ENCODE results near the gene COX20. TPM values are rescaled to one million over a fixed set of nuclear protein-coding genes. Genes with fewer than 3 reads are reported as not detected.

COX20 gene, protein sequence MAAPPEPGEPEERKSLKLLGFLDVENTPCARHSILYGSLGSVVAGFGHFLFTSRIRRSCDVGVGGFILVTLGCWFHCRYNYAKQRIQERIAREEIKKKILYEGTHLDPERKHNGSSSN
- total RNA-seq (2016; rRNA removed; fragmentation: Illumina TruSeq; extraction: Trizol): 95.8 and 110 TPM in 2 replicates
- 122 and 124 TPM in 2 replicates for total RNA-seq (2016; cell fraction: cytosol; rRNA removed; fragmentation: Illumina TruSeq; extraction: Trizol; ENCODE audit: low read depth)
- 90.4 and 108 TPM in 2 replicates for total RNA-seq (2016; cell fraction: insoluble cytoplasmic fraction; rRNA removed; fragmentation: Illumina TruSeq; extraction: Trizol)
- total RNA-seq (2016; cell fraction: membrane; rRNA removed; fragmentation: Illumina TruSeq; extraction: Trizol): 155 and 158 TPM in 2 replicates
- total RNA-seq (2016; cell fraction: nucleus; rRNA removed; fragmentation: Illumina TruSeq; extraction: Trizol): 33.7 and 46.6 TPM in 2 replicates
- 24.3 and 34.4 TPM in 2 replicates for polyA plus RNA-seq (2011; rRNA removed)
- polyA plus RNA-seq (2011; cell fraction: cytosol; rRNA removed): 18.9 and 30.5 TPM in 2 replicates
- polyA plus RNA-seq (2011; cell fraction: nucleus; rRNA removed): 16.5 and 23.4 TPM in 2 replicates
- 51.2 and 83.5 TPM in 2 replicates for polyA plus RNA-seq (2012)
- polyA plus RNA-seq (2016; cell fraction: cytosol; fragmentation: Illumina TruSeq; extraction: Trizol; ENCODE audit: low read depth): 262 and 273 TPM in 2 replicates
- polyA plus RNA-seq (2016; cell fraction: insoluble cytoplasmic fraction; fragmentation: Illumina TruSeq; extraction: Trizol; ENCODE audit: low read depth): 173 and 179 TPM in 2 replicates
- 249 and 251 TPM in 2 replicates for polyA plus RNA-seq (2016; cell fraction: membrane; fragmentation: Illumina TruSeq; extraction: Trizol; ENCODE audit: low read depth)
- polyA plus RNA-seq (2016; cell fraction: nucleus; fragmentation: Illumina TruSeq; extraction: Trizol; ENCODE audit: insufficient read depth, low read depth): 103 and 109 TPM in 2 replicates
- 5.2 and 10.0 TPM in 2 replicates for polyA minus RNA-seq (2011; rRNA and poly(A)+ RNA removed; ENCODE audit: low replicate concordance)
- 8.2 and 13.3 TPM in 2 replicates for polyA minus RNA-seq (2011; cell fraction: cytosol; rRNA and poly(A)+ RNA removed)
- 49.2 and 55.6 TPM in 2 replicates for polyA minus RNA-seq (2011; cell fraction: nucleus; rRNA and poly(A)+ RNA removed)
- Bru-seq, nascent RNA: percentile 98 among the genes with signal in this experiment
- BruChase-seq, experiment 1, labeled RNA remaining after a 6-hour chase: percentile 94 among the genes with signal in this experiment
- percentile 92 among the genes with signal in this experiment for BruChase-seq, experiment 2, labeled RNA remaining after a 2-hour chase
- long read RNA-seq, experiment 1, transcript COX20-202 (3 exons, 1,005 nt): minor isoform, 33 of 197 reads
- long read RNA-seq, experiment 1, transcript COX20-203 (4 exons, 2,631 nt): major isoform, 143 of 197 reads
- long read RNA-seq, experiment 1, transcript COX20-205 (4 exons, 2,290 nt): minor isoform, 10 of 197 reads
- long read RNA-seq, experiment 1, partial matches to known transcripts: 3 of 197 reads
- long read RNA-seq, experiment 1, other reads (novel, unspliced or antisense): 6 of 197 reads
- long read RNA-seq, experiment 2, transcript COX20-202 (3 exons, 1,005 nt): minor isoform, 22 of 196 reads
- long read RNA-seq, experiment 2, transcript COX20-203 (4 exons, 2,631 nt): major isoform, 123 of 196 reads
- long read RNA-seq, experiment 2, partial matches to known transcripts: 3 of 196 reads
- long read RNA-seq, experiment 2, other reads (novel, unspliced or antisense): 44 of 196 reads

DNA sequence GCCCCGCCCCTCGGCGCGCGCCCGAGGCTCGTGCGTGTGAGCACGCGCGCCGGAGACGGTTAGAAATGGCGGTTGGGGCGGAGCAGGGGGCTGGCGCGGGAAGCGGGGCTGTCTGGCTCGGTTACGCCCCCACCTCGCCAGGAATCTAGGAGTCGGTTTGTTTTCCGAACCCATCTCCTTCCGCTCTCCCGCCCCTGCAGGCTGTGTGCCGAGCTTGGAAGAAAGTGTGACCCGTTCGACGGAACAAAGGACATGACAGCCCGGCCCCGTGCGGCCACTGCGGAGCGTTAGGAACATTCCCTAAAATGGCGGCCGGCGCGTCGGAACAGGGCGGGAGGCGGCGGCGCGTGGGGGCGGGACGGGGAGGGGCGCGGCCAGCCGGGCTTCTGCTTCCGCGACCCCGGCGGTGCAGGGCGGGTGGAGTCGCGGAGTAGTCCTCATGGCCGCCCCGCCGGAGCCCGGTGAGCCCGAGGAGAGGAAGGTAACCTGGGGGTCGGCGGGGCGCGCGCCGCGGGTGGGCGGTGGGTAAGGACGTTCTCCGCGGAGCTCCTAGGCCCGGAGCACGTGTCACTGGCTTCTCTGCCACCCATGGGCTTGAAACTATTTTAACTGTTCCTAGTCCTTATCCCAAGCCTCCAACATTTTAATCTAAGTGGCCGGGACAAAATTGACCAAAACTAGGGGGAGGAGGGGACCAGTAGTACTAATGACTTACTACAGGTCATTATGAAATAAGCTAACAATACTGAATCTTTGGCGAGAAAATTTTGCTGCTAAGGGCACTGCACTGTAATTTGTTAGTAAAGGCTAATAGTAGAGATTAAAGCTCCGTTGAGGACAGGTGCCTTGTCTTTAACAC lies at the start of gene COX20:
Gene COX20, plus strand, starts transcription at position 383 of the 859 bp plus-strand sequence. Its CDS starts 57 bp downstream, at position 440.
- FAIRE-seq (no peak), ATAC-seq (peak; percentile 75), DNase-seq (ENCODE audit: low spot score) (peak; percentile 88)
- Histone ChIP-seq H3K36me3 (replicated peaks in 1 of 2; ENCODE audit: control insufficient read depth in 1 of 2, insufficient read depth in 2 of 2, low read length in 2 of 2) (no peaks in the 10 kb centered on the region; a peak in 3 of 5 replicates), H3K4me3 (replicated peaks in 1 of 3; ENCODE audit: insufficient read depth in 1 of 3, low read depth in 2 of 3, low read length in 3 of 3) (peak within 1 kb of the TSS; percentile 73 to 98 (median 89)), H3K9ac (ENCODE audit: insufficient read depth, low read depth, low read length) (peak within 1 kb of the TSS; percentile 97), H3K4me1 (ENCODE audit: insufficient read depth, low read length) (peaks cover 71% of the 10 kb centered on the region), H3K9me3 (ENCODE audit: low read length) (no peaks in the 10 kb centered on the region), H3K4me2 (ENCODE audit: low read depth, low read length) (peak within 1 kb of the TSS; percentile 97), H3K27ac (ENCODE audit: extremely low read length, insufficient read depth, low read length) (peak within 1 kb of the TSS; percentile 100), H3K27me3 (ENCODE audit: control insufficient read depth in 1 of 2, insufficient read depth in 2 of 2, low read length in 2 of 2) (no peaks in the 10 kb centered on the region; a peak in 1 of 5 replicates), H2AFZ (ENCODE audit: low read length) (no peak within 1 kb of the TSS), H4K20me1 (ENCODE audit: insufficient read depth, low read length) (peaks cover 31% of the 10 kb centered on the region), H3K79me2 (ENCODE audit: insufficient read depth, low read length) (peaks cover 48% of the 10 kb centered on the region)
- BruUV-seq (replicated peaks): no TSS peak
- intact Hi-C loops (cut with micrococcal nuclease; ENCODE audit: unreplicated experiment): loop anchor here (1.0 to 10.0 kb wide), 4 partner anchors 29 to 381 kb away; partner anchors contain the start of genes ADSS2 and HNRNPU
- CTCF ChIA-PET (ENCODE audit: low intra/inter-chr PET ratio, low total read pairs): no interaction called here
- POLR2A ChIA-PET: interaction anchor here (0.8 to 10.1 kb wide), 15 partner anchors 8 to 225 kb away, joined by 3 to 163 read pairs (median 6); partner anchors contain the start of gene HNRNPU
- in situ Hi-C loops (cut with HindIII; ENCODE audit: extremely low pct_ligation_motif_present, low pct_unique_long_range_greater_than_20kb): no loop called here
- under 1% methylated on average over 20 of the region's 77 CpGs for WGBS (ENCODE audit: low lambda C conversion rate)
- TF ChIP-seq, protein P1, sequence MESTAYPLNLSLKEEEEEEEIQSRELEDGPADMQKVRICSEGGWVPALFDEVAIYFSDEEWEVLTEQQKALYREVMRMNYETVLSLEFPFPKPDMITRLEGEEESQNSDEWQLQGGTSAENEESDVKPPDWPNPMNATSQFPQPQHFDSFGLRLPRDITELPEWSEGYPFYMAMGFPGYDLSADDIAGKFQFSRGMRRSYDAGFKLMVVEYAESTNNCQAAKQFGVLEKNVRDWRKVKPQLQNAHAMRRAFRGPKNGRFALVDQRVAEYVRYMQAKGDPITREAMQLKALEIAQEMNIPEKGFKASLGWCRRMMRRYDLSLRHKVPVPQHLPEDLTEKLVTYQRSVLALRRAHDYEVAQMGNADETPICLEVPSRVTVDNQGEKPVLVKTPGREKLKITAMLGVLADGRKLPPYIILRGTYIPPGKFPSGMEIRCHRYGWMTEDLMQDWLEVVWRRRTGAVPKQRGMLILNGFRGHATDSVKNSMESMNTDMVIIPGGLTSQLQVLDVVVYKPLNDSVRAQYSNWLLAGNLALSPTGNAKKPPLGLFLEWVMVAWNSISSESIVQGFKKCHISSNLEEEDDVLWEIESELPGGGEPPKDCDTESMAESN (CRISPR knock-in tag; conservative IDR thresholded peaks at IDR 0.05): 0 out of 2 replicates have a peak, but pooled peaks have one; percentile 15
- TF ChIP-seq, protein P2, sequence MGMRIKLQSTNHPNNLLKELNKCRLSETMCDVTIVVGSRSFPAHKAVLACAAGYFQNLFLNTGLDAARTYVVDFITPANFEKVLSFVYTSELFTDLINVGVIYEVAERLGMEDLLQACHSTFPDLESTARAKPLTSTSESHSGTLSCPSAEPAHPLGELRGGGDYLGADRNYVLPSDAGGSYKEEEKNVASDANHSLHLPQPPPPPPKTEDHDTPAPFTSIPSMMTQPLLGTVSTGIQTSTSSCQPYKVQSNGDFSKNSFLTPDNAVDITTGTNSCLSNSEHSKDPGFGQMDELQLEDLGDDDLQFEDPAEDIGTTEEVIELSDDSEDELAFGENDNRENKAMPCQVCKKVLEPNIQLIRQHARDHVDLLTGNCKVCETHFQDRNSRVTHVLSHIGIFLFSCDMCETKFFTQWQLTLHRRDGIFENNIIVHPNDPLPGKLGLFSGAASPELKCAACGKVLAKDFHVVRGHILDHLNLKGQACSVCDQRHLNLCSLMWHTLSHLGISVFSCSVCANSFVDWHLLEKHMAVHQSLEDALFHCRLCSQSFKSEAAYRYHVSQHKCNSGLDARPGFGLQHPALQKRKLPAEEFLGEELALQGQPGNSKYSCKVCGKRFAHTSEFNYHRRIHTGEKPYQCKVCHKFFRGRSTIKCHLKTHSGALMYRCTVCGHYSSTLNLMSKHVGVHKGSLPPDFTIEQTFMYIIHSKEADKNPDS (CRISPR knock-in tag; IDR thresholded peaks at IDR 0.05): no peak; the same call in 1 of the 2 replicates
- TF ChIP-seq RARG (CRISPR knock-in tag; IDR thresholded peaks at IDR 0.05; ENCODE audit: low read depth) (no peak), PAF1 (CRISPR knock-in tag; IDR thresholded peaks at IDR 0.05) (0 out of 2 replicates have a peak, but pooled peaks have one; percentile 50)
- TF ChIP-seq, protein P3, sequence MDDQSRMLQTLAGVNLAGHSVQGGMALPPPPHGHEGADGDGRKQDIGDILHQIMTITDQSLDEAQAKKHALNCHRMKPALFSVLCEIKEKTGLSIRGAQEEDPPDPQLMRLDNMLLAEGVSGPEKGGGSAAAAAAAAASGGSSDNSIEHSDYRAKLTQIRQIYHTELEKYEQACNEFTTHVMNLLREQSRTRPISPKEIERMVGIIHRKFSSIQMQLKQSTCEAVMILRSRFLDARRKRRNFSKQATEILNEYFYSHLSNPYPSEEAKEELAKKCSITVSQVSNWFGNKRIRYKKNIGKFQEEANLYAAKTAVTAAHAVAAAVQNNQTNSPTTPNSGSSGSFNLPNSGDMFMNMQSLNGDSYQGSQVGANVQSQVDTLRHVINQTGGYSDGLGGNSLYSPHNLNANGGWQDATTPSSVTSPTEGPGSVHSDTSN (CRISPR knock-in tag; IDR thresholded peaks at IDR 0.05; ENCODE audit: borderline replicate concordance): no peak
- TF ChIP-seq, protein P4, sequence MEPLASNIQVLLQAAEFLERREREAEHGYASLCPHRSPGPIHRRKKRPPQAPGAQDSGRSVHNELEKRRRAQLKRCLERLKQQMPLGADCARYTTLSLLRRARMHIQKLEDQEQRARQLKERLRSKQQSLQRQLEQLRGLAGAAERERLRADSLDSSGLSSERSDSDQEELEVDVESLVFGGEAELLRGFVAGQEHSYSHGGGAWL (CRISPR knock-in tag; IDR thresholded peaks at IDR 0.05): no peak

Data from HepG2 (cell line).